Heart right ventricle (tissue), 16 donors: ENCODE measurements around the gene LMAN1L. TPM values are rescaled to one million over a fixed set of nuclear protein-coding genes. Genes with fewer than 3 reads are reported as not detected.

Experiments used
- ATAC-seq, 8 donors: fragments of 200-7000 bp; cut with Tn5 transposase; one replicate each; pipeline ENCODE4 v1.9.1; 2020; ENCODE audit warnings: mild to moderate bottlenecking in 8 of 8, moderate library complexity in 8 of 8, moderate number of reproducible peaks in 1 of 8
- DNase-seq, 2 donors: peaks; one replicate each; pipeline ENCODE4 v3.0.0-alpha.2; 2020
- H3K27ac ChIP-seq, 10 donors: fragments of 200-600 bp; sonication (generic) in 2 of 10; one replicate each; pipeline versions ENCODE4 v1.5.0 to v1.8.0; 2020 to 2022; ENCODE audit warnings: mild to moderate bottlenecking in 3 of 10
- H3K27me3 ChIP-seq, 7 donors: fragments of 200-600 bp; one replicate each; pipeline ENCODE4 v1.8.0; 2021 to 2022; ENCODE audit warnings: mild to moderate bottlenecking in 2 of 7
- H3K36me3 ChIP-seq, 9 donors: fragments of 200-600 bp; sonication (generic) in 1 of 9; one replicate each; pipeline versions ENCODE4 v1.5.0 to v1.8.0; 2020 to 2022; ENCODE audit warnings: mild to moderate bottlenecking in 2 of 9
- H3K4me1 ChIP-seq, 9 donors: fragments of 200-600 bp; sonication (generic) in 1 of 9; one replicate each; pipeline versions ENCODE4 v1.5.0 to v1.8.0; 2020 to 2022; ENCODE audit warnings: mild to moderate bottlenecking in 4 of 9
- H3K4me3 ChIP-seq, 10 donors: fragments of 200-600 bp; sonication (generic) in 2 of 10; one replicate each; pipeline versions ENCODE4 v1.5.0 to v1.8.0; 2020 to 2022; ENCODE audit warnings: mild to moderate bottlenecking in 7 of 10, moderate library complexity in 2 of 10
- H3K9me3 ChIP-seq, 11 donors: fragments of 200-600 bp in 10 of 11; sonication (generic) in 2 of 11; one replicate each; pipeline versions ENCODE4 v1.5.0 to v1.8.0; 2013 to 2022; ENCODE audit warnings: mild to moderate bottlenecking in 2 of 11, control low read depth in 1 of 11, moderate library complexity in 1 of 11
- CTCF ChIP-seq, 9 donors: fragments of 200-600 bp; sonication (generic) in 2 of 9; IDR thresholded peaks; one replicate each; pipeline versions ENCODE4 v1.5.0 to v1.8.0; 2021 to 2022; ENCODE audit warnings: antibody characterized with exemption in 9 of 9, mild to moderate bottlenecking in 5 of 9, moderate library complexity in 1 of 9
- WGBS, 2 donors: extraction: QIAGEN DNeasy Blood & Tissue Kit; methylation state at CpG; one replicate each; pipeline ENCODE4 v1.1.7; 2013; ENCODE audit warnings: inconsistent platforms in 1 of 2; 5-methylcytosine and 5-hydroxymethylcytosine counted together
- intact Hi-C, 10 donors: fragments of 100-400 bp; cut with DNase I; formaldehyde crosslinking; loops; one replicate each; pipeline versions ENCODE4 v1.11.1 to v1.14.2; 2022
- polyA plus RNA-seq, 2 donors: library from polyadenylated mRNA; stranded (reverse); fragments of 200-250 nt; gene quantifications; one replicate each; pipeline ENCODE4 v1.2.3, GENCODE V29; 2013
- total RNA-seq, 10 donors: library from RNA; stranded (reverse); fragmentation: NEBNext Ultra II Directional in 3 of 10; extraction: Animal tissue kit (Norgen Biotek cat#: 25700) in 3 of 10; gene quantifications; one replicate each; pipeline versions ENCODE4 v1.2.1 to v1.2.4, GENCODE V29; 2021 to 2023
- donor health status: Arrhythmogenic right ventricular cardiomyopathy.
- donor health status: ischemic (EF 13 %, LVEDD 7.1; RV severe dilation, severe dysfunction).
- donor health status: healthy with polysubstance abuse.
- donor health status: DM: no; HTN: yes; CAD: no.
- donor health status: DM: no; HTN: no; CAD: no.
- donor health status: ischemic (EF 25% LVEDD 6.9; RV normal size, moderate dysfunction).
- donor health status: ischemic (EF 25% LVEDD 5.7; RV mildly dilated, moderate dysfunction).
- donor health status: healthy.
- donor health status: DM: yes; HTN: yes; CAD: no.
- donor health status: Ischemic cardiomyopathy.
- donor health status: ischemic (EF 35%, LVEDD 5.7; RV mildly dilated, moderate dysfunction).
- donor health status: nonischemic (EF 11% LVEDD 7.7; RV severe dilation, severe dysfunction).
- donor health status: DM: yes; HTN: yes; CAD: no.
- donor health status: PGD.
- donor health status: ischemic (EF 29% LVEDD 5.4; RV normal size, mild dysfunction).
- donor health status: nonischemic (EF 23%, LVEDD 6.1; RV moderate dilation, normal function).

The LMAN1L gene
- total and polyA plus RNA-seq, 12 donors, result 0.03 to 47.4 (median 9.0) TPM

DNA sequence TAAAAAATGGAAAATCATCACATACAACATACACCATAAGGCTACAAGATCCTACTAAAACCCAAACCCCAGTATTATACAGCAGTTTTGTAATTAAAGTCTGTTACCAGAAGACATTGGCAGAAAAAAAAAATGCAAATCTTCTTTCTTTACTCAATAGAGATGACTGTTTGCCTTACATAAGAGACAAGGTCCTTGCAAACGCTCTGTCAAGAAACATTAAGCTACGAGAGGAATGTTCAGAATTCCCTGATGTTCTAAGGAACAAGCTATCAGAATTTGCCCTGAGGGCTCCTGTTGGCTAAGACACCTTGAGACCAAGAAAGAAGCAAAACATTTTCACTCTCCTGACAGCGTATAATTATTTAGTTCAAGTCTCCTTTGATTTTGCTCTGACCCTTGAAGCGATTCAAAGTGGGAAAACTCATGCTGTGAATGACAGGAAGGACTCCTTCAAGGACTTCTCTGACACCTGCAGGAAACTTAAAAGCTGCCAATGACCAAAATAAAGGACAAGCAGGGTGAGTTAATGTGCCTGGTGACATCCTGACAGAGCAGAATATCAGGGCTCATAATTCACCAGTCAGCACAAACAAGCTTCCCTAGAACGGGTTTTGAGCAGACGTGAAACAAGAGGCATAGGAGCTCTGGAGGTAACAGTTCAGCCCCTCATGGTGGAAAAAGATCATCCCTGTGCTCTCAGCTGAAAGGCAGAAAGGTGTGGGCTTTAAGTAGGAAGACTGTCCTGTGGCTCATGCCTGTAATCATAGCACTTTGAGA is 58.0 kb downstream of the LMAN1L start:
- no peaks in the 10 kb centered on the region for H3K9me3 ChIP-seq
- intact Hi-C loops, result no loop called here
- ATAC-seq (no peak), DNase-seq (no peak)
- WGBS, 2 donors, result 30 to 33% methylated on average over 6 of the region's 6 CpGs
- no peak for TF ChIP-seq CTCF (IDR thresholded peaks at IDR 0.05)
- H3K27ac ChIP-seq, result peak overlapping the region in 9 of 10 donors; percentile 65 to 94 (median 78)
- H3K36me3 ChIP-seq, result peaks cover 0 to 13% (median 0%) of the 10 kb centered on the region in 9 donors
- no peaks in the 10 kb centered on the region for H3K27me3 ChIP-seq
- H3K4me3 ChIP-seq, result peak overlapping the region in 5 of 10 donors; percentile 1 to 64 (median 16)
- H3K4me1 ChIP-seq, result peaks cover 21 to 79% (median 72%) of the 10 kb centered on the region in 9 donors

DNA sequence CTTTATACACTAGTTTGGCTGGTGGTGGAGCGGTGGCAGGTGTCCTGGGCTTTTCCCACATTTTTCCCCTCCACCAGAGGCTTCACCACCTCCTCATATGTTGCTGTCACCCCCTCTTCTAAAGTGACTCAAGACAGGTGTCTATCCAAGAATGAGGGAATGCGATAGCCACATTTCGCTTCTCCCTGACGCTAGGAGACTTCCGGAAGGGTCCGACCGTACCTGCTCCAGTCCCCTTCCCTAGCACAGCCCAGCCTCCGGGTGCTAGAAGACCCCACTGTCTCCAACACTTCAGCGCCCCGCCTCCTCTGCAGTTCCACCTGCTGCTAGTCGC is 60.0 kb downstream of the LMAN1L start:
- intact Hi-C loops, result no loop called here
- Histone ChIP-seq H3K27me3 (no peaks in the 10 kb centered on the region), H3K4me3 (peak overlapping the region; percentile 57 to 94 (median 68)), H3K36me3 (peaks cover 0 to 9% (median 0%) of the 10 kb centered on the region in 9 donors), H3K9me3 (no peaks in the 10 kb centered on the region), H3K4me1 (peaks cover 17 to 58% (median 55%) of the 10 kb centered on the region in 9 donors), H3K27ac (peak overlapping the region; percentile 62 to 97 (median 94))
- no peak for ATAC-seq
- TF ChIP-seq CTCF (IDR thresholded peaks at IDR 0.05), result no peak
- DNase-seq, result no peak
- WGBS, 2 donors, result 1 to 2% methylated on average over 11 of the region's 11 CpGs

GRCh38 chr15:74873036-74873755 is 60.6 kb downstream of the LMAN1L start, which contains the start of gene SCAMP2:
Gene SCAMP2, minus strand, starts transcription at chr15:74873365. Its CDS starts 110 bp downstream, at chr15:74873255.
- H3K27ac ChIP-seq, result peak within 1 kb of the TSS; percentile 62 to 97 (median 94)
- H3K27me3 ChIP-seq, result no peaks in the 10 kb centered on the region
- DNase-seq, result peak; percentile 93 to 96
- WGBS, 2 donors, result 0 to 1% methylated on average over 41 to 51 of the region's 52 CpGs
- peaks cover 12 to 53% (median 50%) of the 10 kb centered on the region in 9 donors for H3K4me1 ChIP-seq
- H3K36me3 ChIP-seq, result peaks cover 0 to 7% (median 0%) of the 10 kb centered on the region in 9 donors
- H3K4me3 ChIP-seq, result peak within 1 kb of the TSS; percentile 57 to 94 (median 68)
- no peaks in the 10 kb centered on the region for H3K9me3 ChIP-seq
- TF ChIP-seq CTCF (IDR thresholded peaks at IDR 0.05), result no peak
- intact Hi-C loops, result no loop called here
- ATAC-seq, result peak; percentile 94 to 97 (median 96)

DNA sequence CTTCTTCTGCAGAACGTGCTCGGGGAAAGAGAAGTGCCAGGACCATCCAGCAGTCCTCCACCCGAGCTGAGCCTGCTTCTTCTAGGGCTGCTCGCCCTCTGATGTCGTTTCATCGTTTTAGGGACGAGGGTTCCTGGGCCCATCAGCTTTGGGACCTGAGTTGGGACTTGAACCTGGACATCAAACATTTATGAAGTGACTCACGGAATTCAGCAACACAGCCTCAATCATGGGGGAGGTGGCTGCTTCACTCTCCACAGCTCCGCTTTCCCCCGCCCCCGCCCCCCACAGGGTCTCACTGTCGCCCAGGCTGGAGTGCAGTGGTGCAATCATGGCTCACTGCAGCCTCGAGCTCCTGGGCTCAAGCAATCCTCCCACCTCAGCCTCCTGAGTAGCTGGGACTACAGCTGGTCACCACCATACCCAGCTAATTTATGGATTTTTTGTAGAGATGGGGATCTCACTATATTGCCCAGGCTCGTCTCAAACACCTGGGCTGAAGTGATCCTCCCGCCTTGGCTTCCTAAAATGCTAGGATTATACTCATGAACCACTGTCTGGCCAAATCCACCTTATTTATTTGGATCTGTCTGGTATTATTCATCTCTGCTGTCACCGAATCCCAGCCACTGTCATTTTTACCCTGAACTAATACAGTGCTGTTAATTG is 61.3 kb downstream of the LMAN1L start:
- ATAC-seq (peak in 4 of 8 donors; percentile 2 to 29 (median 16)), DNase-seq (peak in 1 of 2 donors; percentile 26)
- 36 to 38% methylated on average over 16 of the region's 16 CpGs for WGBS, 2 donors
- Histone ChIP-seq H3K36me3 (peaks cover 0 to under 1% (median 0%) of the 10 kb centered on the region in 9 donors), H3K9me3 (no peaks in the 10 kb centered on the region), H3K4me3 (peak overlapping the region; percentile 57 to 94 (median 68)), H3K4me1 (peaks cover 12 to 46% (median 43%) of the 10 kb centered on the region in 9 donors), H3K27me3 (no peaks in the 10 kb centered on the region), H3K27ac (peak overlapping the region; percentile 62 to 97 (median 94))
- intact Hi-C loops, result no loop called here
- no peak for TF ChIP-seq CTCF (IDR thresholded peaks at IDR 0.05)
